CD4-positive, alpha-beta T cell treated with Interleukin-4 for 4 hours (primary cell): ENCODE data around the gene CDC34.

Experiments
- DNase-seq: peaks from one replicate; pipeline ENCODE4 v3.0.0-alpha.2; 2020

CDC34 gene

DNA sequence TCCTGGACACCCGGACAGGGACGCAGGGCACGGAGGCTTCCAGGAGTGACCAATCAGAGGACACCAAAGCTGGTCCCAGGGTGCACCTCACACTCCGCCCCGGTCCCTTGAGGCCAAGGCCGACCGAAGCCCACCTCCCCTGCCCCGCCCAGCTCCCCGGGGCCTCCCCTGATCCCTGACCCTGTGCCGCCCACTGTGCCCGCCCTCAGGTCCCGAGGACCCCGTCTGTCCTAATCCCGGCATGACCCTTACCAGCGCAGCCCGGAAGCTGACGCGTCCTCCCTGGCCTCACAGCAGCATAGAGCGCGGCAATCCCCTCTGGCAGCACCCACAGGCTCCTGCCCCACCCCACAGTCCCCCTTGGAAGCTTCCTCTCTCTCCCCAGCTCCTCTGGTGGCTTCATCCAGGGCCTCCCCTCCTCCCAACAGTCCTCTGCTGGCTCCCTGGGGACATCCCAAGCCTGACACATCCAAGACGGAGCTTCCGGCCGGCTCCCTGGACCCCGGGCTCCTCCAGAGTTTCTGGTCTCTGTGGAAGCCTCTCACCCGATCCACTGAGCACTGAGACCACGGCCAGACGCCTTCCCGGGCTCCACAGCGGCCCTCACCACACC lies 7.4 kb upstream of the CDC34 start:
- no peak for DNase-seq

DNA sequence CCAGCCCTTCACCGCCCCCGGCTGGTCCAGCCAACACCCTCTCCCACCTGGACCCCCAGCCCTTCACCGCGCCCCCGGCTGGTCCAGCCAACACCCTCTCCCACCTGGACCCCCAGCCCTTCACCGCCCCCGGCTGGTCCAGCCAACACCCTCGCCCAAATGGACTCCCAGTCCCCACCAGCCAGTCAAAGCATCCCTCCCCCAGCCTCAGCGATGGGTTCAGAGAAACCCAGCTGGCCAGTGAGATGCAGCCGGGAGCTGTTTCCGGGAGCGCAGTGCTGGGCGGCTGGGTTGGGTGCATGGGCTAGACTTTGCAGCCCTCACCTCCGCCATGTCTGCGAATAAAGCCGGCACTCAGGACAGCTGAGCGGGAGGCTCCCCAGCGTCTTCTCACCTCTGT lies 6.5 kb upstream of the CDC34 start:
- DNase-seq = no peak

DNA sequence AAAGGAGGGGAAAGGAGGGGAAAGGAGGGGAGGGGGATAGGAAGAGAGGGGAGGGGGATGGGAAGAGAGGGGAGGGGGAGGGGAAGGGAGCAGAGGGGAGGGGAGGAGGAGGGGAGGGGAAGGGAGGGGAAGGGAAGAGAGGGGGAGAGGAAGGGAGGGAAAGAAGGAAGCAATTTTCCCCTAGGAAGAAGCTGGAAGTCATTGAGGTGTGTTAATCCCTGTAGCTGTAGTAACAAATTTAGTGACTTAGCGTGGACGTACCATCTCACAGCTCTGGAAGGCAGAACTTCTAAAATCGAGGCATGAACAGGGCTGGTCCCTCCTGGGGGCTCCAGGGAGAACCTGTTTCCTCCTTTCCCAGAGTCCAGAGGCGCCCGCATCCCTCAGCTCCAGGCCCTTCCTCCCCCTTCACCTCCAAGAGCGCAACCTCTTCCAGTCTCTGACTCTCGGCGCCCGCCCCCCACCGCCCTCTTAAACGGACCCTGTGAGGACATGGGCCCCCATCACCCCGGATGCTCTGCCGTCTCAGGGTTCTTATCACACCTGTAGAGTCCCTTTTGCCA lies 5.6 kb upstream of the CDC34 start:
- DNase-seq = no peak

DNA sequence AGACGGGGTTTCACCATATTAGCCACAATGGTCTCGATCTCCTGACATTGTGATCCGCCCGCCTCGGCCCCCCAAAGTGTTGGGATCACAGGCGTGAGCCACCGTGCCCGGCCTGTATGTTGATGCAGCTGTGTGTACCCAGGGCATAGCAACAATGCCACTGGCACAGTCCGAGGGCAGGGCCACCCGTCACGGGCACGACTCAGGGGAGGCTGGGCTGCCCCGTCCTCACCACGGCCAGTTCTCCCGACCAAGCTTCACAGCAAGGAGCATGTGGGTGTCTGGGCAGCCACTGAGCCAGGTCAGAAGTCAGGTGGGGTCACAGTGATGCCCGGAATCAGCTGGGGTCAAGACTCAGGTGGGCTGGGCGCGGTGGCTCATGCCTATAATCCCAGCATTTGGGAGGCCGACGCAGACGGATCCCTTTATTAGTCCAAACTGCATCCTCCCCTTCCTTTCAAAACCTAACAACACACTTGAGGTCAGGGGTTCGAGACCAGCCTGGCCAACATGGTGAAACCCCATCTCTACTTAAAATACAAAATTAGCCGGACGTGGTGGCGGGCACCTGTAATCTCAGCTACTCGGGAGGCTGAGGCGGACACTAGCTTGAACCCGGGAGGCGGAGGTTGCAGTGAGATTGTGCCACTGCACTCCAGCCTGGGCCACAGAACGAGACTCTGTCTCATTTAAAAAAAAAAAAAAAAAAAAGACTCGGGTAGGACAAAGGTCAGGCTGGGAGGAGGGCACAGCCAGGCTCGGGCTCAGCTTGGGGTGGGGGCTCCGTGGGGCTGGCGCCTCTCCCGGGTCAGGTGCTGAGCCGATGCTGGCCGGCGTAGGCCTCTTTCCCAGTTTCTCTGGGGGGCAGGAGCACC lies 1.2 kb upstream of the CDC34 start:
- DNase-seq = no peak

DNA sequence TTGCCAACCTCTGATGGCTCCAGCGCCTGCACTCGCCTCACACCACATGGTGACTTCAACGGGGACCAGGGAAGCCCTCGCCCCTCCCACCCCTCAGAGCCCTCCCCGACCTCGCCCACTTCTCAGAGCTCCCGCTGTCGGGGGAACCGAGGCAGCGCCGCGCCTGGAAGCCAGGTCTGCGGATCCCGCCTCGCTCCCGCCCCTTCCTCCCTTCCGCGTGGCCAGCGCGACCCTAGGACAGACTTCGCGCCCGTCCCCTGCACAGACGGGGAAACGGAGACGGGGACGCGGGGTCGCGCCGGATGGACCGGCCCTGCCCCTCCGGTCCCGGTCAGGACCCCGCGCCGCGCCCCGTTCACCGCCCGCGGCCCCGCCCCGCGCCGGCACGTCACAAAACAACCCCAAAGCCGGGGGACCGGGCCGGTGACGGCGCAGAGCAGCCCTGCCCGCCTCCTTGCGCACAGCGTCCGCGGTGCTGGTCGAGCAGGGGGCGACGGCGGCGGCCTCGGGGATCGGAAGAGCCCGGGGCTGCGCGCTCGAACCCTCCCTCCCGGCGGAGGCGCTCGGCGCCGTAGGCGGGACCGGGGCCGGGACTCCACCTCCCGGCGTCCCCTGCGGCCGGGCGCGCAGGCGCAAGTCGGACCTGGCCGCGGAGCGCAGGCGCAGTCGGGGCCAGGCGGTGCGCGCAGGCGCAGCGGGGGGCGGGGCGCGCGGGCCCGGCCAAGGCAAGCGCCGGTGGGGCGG lies 379 bp upstream of the CDC34 start:
- DNase-seq = peak; percentile 77

DNA sequence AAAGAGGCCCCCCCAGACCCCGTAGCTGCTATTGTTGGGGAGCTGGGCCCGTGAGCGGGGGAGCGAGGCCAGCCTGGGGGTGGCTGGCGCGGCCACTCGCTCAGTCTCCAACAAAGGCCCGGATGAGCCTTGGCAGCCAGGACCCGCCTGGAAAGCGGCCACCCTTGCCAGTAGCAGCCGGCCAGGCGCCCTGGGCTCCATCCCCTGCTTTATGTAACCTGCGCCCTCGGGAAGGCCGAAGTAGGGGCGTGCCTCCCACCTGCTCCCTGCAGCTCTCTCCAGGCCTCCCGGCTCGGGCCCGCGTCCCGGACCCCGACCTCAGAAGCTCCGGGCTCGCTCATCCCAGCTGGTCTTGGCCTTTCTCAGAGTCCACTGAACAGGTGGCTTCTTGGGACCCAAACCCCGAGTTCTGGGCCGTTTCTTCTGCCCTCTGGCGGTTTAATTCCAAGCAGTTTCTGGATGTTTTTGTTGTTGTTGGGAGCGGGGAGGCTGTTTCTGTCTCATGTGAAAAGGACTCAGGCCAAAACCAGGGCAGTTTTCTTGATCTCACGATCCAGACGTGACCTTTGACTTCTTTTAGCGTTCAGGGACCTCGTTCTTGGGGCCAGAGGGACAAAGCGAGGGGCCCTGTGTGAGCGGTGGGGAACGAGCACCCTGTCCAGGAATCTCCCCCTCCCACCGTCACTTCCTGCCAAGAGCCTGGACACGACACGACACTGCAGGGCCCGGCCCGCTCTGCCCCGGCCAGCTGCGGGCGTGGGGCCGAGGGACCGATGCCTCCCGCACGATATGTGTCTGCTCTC lies 1.2 kb downstream of the CDC34 start:
- peak; percentile 44 for DNase-seq

DNA sequence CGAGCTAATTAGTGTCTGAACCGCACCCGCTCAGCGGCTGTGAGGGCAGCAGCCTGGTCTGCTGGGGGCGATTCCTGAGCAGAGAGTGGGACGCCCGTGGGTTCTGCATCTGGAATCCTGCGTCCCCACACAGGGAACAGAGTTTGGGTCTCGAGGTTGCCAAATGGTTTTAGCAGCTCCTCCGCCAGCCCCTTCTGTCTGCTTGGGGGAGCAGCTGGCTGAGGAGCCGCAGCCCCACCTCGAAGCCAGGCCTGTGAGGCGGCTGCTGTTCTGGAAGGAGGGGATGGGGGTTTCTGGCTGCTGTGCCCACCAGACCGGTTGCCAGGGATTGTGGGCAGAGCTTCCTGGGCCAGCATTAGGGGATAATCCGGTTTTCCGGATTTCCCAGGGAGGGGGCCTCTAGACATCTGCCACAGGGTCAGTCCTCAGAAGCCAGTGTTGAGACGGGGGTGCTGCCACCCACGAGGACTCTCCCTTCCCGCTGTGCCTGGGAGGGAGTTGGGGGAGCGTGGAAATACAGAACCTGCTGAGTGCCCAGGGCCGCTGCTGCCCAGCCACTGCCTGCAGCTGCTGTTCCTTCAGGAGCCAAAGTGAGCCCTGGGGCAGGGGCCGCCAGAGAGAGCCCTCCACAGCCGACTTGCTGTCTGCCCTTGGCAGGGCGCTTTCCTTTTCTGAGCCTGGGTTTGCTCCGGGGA lies 2.0 kb downstream of the CDC34 start:
- DNase-seq = no peak

DNA sequence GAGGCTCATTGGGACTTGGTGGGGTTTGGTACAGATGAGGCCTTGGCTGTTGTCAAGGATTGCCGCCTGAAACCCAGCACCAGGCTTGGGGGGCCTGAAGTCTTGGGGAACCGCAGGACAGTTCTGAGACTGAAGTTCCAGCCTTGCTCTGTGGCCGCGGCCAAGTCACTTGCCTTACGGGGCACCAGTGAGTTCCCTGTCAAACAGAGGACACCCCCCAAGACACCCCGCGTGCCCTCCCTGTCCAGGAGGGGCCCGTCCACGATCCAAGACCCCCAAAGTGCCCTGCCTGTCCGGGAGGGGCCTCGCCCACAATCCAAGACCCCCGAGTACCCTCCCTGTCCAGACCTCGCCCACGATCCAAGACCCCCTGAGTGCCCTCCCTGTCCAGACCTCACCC lies 2.5 kb downstream of the CDC34 start:
- DNase-seq = no peak

DNA sequence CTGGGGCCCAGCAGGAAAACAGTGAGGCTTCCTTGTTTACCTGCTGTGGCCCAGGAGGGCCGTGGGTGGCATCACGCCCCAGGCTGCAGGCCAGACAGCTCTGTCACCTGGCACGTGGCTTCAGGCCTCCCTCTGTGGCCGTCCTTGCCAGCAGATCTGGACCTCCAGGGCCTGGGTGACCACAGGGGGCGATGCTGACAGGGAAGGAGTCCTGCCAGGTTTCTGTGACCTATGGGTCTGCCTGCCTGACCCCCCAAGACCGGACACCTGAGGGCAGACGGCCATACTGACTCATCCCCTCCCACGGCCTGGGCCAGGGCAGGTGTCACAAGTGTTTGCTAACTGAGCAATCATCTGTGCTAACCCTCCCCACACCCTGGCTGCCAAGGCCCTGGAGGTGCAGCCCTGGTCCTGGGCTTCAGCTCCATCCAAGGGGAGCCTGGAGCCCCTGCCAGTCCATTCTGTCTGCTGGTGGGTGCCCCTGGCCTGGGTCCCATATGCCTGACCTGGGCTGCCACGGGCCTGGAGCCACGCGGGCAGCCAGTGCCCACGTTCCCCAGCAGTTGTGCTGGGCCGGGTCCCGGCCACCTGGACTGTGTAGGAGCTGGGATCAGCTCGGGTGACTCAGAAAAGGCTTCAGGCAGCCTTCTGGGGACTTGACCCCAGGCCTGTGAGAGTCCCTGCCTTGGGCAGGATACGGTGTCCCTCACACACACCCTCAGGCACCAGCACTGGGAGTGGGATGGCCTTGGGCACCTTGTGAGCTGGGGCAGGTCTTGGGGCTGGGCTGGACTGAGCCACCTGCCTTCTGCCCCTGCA lies 3.7 kb downstream of the CDC34 start:
- DNase-seq = no peak

DNA sequence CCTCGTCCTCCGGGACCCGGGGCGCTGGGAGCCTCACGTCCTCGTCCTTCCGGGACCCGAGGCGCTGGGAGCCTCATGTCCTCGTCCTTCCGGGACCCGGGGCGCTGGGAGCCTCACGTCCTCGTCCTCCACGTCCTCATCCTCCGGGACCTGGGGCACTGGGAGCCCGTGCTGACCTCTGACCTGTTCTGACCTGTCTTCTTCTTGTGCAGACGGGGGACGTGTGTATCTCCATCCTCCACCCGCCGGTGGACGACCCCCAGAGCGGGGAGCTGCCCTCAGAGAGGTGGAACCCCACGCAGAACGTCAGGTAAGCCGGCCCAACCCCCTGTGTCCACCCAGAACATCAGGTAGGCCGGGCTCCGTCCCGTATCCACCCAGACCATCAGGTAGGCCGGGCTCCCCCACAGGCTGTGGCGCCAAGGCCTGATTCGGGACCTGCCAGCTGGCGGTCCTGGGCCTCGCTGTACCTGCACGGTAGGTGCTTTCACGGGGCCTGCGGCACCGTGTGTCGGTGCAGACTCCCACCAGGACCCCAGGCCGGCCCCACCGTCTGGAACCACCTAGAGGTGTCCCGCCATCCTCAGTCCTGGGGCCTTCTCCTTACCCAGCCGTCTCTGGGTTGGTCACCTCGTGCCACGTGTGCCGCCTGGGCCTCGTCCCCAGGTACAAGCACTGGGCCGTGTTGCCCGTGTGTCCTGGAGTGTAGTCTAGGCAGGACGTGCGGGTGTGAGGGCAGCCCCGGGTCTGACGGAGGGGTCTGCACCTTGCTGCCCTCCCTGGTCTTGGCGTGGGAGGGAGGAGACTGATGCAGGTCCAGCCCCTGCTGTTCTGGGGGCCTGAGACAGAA lies 4.7 kb downstream of the CDC34 start:
- no peak for DNase-seq

DNA sequence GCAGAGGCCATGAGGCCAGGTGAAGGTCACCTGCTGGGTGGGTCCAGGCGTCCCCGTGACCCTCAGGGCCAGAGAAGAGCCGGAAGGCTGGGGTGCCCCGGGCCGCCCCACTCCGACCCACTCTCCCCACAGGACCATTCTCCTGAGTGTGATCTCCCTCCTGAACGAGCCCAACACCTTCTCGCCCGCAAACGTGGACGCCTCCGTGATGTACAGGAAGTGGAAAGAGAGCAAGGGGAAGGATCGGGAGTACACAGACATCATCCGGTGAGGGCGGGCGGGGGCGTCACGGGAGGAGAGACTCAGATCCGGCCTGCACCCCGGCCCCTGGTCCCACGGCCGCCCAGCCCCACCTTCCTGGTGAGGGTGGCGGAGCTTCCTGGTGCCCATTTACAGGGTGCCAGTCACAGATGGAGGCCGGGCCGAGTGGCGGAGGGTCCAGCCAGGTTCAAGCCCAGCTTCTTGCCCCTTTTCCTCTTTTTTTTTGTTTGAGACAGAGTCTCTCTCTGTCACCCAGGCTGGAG lies 5.4 kb downstream of the CDC34 start:
- no peak for DNase-seq

DNA sequence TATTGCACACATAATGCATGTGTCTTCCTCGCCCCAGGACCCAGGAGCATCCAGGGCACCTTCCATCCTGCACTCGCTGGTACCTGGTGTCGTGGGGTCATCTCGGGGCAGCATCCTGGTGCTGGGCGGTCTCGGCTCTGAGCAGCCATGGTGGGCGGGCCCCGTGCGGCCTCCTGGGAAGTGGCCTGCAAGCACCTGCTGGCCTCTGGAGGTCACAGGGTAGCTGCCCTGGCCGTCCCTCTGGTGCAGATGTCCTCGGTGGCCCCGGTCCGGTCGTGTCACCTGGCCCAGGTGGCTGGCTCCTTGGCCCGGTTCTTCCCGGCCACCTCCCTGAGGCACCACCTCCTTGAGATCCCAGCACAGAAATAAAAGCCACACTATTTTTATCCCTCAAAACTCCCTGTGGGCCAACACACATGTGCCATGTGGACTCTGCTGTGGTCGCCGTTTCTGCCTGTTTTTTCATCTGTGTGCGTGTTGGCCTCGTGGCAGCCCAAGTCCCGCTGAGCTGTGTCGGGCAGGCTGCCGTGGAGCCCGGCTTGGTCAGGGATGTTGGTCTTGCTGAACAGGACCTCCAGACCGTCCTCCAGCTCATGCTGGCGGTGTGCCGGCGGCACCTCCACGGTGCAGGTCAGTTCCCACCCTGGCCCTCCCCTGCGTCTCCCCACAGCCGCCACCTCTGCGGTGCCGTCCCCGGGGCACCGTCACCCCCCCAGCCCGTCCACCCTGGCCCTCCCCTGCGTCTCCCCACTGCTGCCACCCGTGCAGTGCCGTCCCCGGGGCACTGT lies 7.3 kb downstream of the CDC34 start:
- no peak for DNase-seq

DNA sequence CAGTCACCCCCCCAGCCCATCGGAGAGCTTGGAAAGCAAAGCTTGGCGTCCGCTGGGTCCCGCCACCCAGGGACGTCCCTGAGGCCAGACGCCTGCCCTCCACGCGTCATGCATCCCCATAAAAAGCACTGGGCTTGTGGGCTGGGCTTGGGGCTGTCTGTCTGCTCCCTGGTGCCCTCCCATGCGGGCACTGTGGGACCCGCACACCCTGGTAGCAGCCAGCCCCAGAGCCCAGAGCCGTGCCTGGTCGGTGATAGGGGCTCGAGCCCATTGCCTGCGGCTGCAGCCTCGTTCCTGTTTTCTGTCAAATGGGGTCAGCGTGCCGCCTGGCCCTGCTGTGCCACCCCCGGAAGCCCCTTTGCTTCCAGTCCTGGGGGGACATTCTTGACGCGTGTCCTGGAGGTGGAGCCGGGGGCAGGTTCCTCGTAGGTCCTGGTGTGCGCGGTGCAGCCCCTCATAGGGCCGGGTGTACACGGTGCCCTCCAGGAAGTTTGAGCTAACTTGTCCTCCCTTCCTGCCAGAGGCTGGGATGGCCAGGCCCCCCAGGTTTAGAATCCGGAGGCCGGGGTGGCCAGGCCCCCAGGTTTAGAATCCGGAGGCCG lies 8.0 kb downstream of the CDC34 start:
- DNase-seq = no peak

DNA sequence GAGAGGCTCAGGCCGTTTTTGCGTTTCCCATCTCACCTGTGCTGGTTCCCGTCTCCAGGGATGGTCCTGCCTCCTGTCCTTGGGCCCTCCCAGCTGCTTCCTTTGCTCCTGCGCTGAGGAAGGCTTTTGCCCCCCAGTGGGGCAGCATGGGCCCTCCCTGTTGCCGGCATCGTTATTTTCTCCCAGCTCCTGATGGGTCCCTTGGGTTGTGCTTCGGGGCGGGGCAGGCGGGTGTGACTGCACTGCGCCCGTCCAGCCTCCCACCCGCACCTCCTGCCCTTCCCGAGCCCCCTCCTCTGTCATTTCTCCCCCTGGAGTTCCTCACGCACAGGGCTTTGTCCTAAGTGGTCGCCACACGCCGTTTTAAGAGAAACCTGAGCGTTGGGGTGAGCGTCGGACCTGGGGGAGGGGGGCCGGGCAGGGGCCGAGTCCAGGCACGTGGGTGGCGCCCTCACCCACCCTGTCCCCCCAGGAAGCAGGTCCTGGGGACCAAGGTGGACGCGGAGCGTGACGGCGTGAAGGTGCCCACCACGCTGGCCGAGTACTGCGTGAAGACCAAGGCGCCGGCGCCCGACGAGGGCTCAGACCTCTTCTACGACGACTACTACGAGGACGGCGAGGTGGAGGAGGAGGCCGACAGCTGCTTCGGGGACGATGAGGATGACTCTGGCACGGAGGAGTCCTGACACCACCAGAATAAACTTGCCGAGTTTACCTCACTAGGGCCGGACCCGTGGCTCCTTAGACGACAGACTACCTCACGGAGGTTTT lies 9.5 kb downstream of the CDC34 start:
- DNase-seq = no peak

DNA sequence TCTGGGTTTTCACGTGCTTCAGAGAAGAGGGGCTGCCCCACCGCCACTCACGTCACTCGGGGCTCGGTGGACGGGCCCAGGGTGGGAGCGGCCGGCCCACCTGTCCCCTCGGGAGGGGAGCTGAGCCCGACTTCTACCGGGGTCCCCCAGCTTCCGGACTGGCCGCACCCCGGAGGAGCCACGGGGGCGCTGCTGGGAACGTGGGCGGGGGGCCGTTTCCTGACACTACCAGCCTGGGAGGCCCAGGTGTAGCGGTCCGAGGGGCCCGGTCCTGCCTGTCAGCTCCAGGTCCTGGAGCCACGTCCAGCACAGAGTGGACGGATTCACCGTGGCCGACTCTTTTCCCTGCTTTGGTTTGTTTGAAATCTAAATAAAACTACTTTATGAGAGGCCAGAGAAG lies 10.1 kb downstream of the CDC34 start:
- no peak for DNase-seq

DNA sequence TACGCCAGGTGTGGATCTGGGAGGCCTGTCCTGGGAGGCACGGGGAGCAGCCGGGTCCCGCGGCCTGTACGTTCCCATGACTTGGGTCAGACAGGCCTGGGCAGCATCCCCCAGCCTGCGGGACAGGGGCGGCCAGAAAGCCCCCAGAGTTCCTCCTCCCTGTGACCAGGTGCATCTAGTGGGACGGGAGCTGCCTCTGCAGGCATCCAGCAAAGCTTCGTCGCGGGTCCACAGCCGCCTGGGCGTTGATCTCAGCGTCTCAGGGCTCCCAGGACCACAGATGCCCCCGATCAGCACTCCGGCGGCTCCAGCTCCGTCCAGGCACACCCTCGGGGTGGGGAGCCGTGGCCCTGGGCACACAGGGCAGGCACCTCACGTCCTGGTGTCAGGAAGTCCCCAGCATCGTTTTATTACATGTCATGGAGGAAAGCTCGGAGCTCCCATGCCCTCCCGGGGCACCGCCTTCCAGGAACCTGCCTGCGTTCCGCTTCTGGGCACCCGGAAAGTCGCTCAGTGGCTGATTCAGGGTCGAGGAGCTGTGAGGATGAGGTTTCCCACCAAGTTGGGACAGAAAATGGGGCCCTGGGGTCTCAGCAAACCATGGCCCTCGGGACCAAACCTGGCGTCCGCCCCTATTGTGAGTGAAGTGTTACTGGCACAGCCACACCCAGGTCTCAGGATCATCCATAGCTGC lies 10.8 kb downstream of the CDC34 start:
- no peak for DNase-seq
